A673 (cell line): ENCODE results near the gene CFAP161. TPM values are rescaled to one million over a fixed set of nuclear protein-coding genes. Genes with fewer than 3 reads are reported as not detected.

ENCODE experiments used
- BruUV-seq: library from RNA; stranded (reverse); fragments of 400-500 nt; replicated peaks from 2 replicates; lab custom pipeline; 2021; lab: Mats Ljungman, UMichigan
- CTCF ChIA-PET: fragments of 300-600 bp; sonication (Branson Sonifier 250); formaldehyde crosslinking; loops from one replicate; lab custom pipeline; 2022; ENCODE audit warnings: antibody characterized with exemption; lab: Charles Lee
- POLR2A ChIA-PET: fragments of 300-600 bp; sonication (Branson Sonifier 250); formaldehyde crosslinking; loops from one replicate; lab custom pipeline; 2022; ENCODE audit warnings: antibody characterized with exemption; ENCODE audit not compliant: low non-redundant PET; lab: Charles Lee
- DNase-seq: peaks from one replicate; pipeline ENCODE4 v3.0.0-alpha.2; 2015; ENCODE audit warnings: low spot score
- H3K27ac ChIP-seq: fragments of 200-600 bp; sonication (generic); 2 replicates; pipeline ENCODE4 v1.5.1; 2016; ENCODE audit warnings: mixed run types, low read depth, mild to moderate bottlenecking, mixed read lengths, antibody characterized with exemption, low read length; ENCODE audit not compliant: poor library complexity, severe bottlenecking
- H3K27me3 ChIP-seq: fragments of 200-600 bp; sonication (generic); replicated peaks from 2 replicates; pipeline ENCODE4 v1.6.1; 2017; ENCODE audit warnings: mixed run types, low read depth, mild to moderate bottlenecking, mixed read lengths, antibody characterized with exemption, low read length; ENCODE audit not compliant: insufficient read depth, poor library complexity
- H3K36me3 ChIP-seq: fragments of 200-600 bp; sonication (generic); 2 replicates; pipeline ENCODE4 v1.6.1; 2016; ENCODE audit warnings: mixed run types, mild to moderate bottlenecking, mixed read lengths, antibody characterized with exemption, low read length; ENCODE audit not compliant: insufficient read depth, poor library complexity, severe bottlenecking
- H3K4me1 ChIP-seq: fragments of 200-600 bp; sonication (generic); 2 replicates; pipeline ENCODE4 v1.6.1; 2017; ENCODE audit warnings: mixed run types, mild to moderate bottlenecking, mixed read lengths, antibody characterized with exemption, low read length; ENCODE audit not compliant: insufficient read depth, poor library complexity, severe bottlenecking
- H3K4me3 ChIP-seq: fragments of 200-600 bp; sonication (generic); 2 replicates; pipeline ENCODE4 v1.5.1; 2016; ENCODE audit warnings: low read depth, mixed run types, mild to moderate bottlenecking, mixed read lengths, low read length; ENCODE audit not compliant: poor library complexity, severe bottlenecking
- H3K9me3 ChIP-seq: fragments of 200-600 bp; sonication (generic); 2 replicates; pipeline ENCODE4 v1.6.1; 2016; ENCODE audit warnings: mixed run types, low read depth, mild to moderate bottlenecking, mixed read lengths, antibody characterized with exemption, low read length; ENCODE audit not compliant: poor library complexity, severe bottlenecking
- EZH2 ChIP-seq: fragments of 200-600 bp; sonication (generic); IDR thresholded peaks from 2 replicates; pipeline ENCODE4 v1.6.1; 2017; ENCODE audit warnings: borderline replicate concordance, low read depth, mild to moderate bottlenecking, mixed read lengths, antibody characterized with exemption, low read length; ENCODE audit not compliant: poor library complexity, severe bottlenecking
- intact Hi-C: fragments of 100-400 bp; cut with micrococcal nuclease; formaldehyde crosslinking; loops from one replicate; pipeline ENCODE4 v1.10.0; 2022; ENCODE audit not compliant: unreplicated experiment
- total RNA-seq: library from RNA; stranded (reverse); gene quantifications from 2 replicates; pipeline ENCODE4 v1.2.3, GENCODE V29; 2021
- TF ChIP-seq, protein P1 (sequence below): fragments of 300-800, 200-600 bp; sonication (generic); conservative IDR thresholded peaks from 2 replicates; pipeline ENCODE4 v1.5.1; 2017; ENCODE audit warnings: low read depth, mild to moderate bottlenecking, antibody characterized with exemption, low read length, moderate library complexity, mixed read lengths

Gene CFAP161
- total RNA-seq, 1 experiment from 2014 or later = 2.8 TPM

DNA sequence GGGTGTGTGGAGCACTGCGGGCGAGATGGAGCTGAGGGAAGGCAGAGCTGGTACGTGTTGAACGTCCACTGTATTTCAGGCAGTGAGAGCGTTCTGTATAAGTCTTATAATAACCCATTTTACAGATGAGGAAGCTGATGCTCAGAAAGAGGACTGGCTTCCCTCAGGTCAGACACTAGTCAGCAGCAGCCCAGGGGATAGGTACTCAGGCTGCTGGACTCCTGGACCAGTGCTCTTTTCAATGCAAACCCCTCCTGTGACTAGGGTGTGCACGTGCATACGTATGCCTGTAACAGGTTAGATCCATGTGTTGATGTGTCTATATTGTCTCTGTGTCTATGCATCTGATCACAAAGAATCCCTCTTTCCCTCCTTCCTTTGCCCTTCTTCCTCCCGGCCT is 54.3 kb downstream of the CFAP161 start:
- no peak for TF ChIP-seq EZH2
- TF ChIP-seq, protein P1, sequence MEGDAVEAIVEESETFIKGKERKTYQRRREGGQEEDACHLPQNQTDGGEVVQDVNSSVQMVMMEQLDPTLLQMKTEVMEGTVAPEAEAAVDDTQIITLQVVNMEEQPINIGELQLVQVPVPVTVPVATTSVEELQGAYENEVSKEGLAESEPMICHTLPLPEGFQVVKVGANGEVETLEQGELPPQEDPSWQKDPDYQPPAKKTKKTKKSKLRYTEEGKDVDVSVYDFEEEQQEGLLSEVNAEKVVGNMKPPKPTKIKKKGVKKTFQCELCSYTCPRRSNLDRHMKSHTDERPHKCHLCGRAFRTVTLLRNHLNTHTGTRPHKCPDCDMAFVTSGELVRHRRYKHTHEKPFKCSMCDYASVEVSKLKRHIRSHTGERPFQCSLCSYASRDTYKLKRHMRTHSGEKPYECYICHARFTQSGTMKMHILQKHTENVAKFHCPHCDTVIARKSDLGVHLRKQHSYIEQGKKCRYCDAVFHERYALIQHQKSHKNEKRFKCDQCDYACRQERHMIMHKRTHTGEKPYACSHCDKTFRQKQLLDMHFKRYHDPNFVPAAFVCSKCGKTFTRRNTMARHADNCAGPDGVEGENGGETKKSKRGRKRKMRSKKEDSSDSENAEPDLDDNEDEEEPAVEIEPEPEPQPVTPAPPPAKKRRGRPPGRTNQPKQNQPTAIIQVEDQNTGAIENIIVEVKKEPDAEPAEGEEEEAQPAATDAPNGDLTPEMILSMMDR = no peak
- ChIA-PET CTCF (interaction anchor here (0.7 kb wide), 1 partner anchor 24 kb away, joined by 4 read pairs; no protein-coding TSS in a partner anchor), POLR2A (no interaction called here)
- no peak overlapping the region for H3K27ac ChIP-seq
- H3K27me3 ChIP-seq = no peaks in the 10 kb centered on the region
- BruUV-seq = no TSS peak
- no peak overlapping the region for H3K4me3 ChIP-seq
- no peaks in the 10 kb centered on the region for H3K36me3 ChIP-seq
- no peaks in the 10 kb centered on the region for H3K9me3 ChIP-seq
- DNase-seq = no peak
- no peaks in the 10 kb centered on the region for H3K4me1 ChIP-seq
- intact Hi-C loops = no loop called here

DNA sequence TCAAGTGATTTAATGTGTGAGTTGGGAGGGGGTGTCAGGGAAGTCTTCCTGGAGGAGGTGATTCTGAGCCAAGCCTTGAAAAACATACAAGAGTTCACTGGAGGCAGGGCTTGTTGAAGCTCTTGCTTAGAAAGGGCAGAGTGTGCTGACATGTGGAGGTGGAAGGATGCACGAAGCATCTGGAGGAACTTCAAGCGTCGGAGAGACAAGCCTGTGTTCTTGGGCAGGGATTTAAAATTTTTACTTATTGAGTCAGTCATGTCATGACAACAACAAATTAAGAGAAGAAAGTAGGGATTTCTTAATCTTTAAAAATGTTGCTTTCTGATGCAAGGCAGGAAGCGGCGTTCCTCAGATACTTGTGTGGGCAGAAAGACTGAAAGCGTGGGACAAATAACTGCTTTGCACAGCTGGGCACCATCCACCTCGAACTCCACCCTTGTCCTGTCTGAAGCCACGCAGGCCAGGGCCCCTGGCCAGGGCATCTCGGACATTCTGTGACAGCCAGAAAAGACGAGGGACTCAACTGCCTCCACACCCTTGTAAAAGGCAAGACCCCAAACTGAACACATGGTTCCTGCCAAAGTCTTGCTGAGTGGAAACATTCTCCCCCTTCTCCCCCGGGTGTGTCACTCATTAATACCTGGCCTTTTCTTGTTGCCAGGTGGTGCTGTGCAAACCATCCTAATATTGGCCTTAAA is 55.7 kb downstream of the CFAP161 start:
- intact Hi-C loops = no loop called here
- BruUV-seq = no TSS peak
- TF ChIP-seq, protein P1 = no peak
- TF ChIP-seq EZH2 = no peak
- Histone ChIP-seq H3K9me3 (no peaks in the 10 kb centered on the region), H3K27me3 (no peaks in the 10 kb centered on the region), H3K4me3 (no peak overlapping the region), H3K27ac (no peak overlapping the region), H3K4me1 (no peaks in the 10 kb centered on the region), H3K36me3 (no peaks in the 10 kb centered on the region)
- peak; percentile 24 for DNase-seq
- CTCF ChIA-PET = no interaction called here
- POLR2A ChIA-PET = no interaction called here

DNA sequence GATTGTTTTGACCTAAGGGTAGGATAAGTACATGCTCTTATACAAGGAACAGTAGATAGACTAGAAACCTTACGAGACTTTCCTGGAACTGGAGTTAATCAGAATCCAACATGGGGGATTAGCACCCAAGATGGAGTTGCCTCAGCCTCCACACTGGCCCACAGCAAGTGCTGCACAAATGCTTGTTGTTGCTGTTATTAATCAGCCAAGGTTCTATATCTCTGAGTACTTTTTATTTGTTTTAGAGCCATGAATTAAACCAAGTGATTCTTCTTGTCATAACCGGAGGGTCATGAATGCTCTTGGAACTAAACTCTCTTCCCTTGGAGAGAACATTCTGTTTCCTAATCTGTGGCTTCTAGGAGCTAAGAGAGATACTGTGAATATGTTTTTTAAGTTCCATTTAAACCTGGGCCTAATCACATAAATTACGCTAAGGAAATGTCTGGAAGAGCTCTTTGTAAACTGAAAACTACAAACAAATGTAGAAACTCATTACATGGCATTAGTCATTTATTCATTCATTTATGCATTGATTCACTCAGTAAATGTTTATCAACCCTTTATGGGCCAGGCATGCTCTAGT is 56.9 kb downstream of the CFAP161 start:
- H3K36me3 ChIP-seq = no peaks in the 10 kb centered on the region
- no peaks in the 10 kb centered on the region for H3K27me3 ChIP-seq
- CTCF ChIA-PET = no interaction called here
- POLR2A ChIA-PET = no interaction called here
- intact Hi-C loops = no loop called here
- H3K4me1 ChIP-seq = no peaks in the 10 kb centered on the region
- DNase-seq = no peak
- no TSS peak for BruUV-seq
- no peak overlapping the region for H3K4me3 ChIP-seq
- no peak for TF ChIP-seq EZH2
- TF ChIP-seq, protein P1 = no peak
- H3K9me3 ChIP-seq = no peaks in the 10 kb centered on the region
- H3K27ac ChIP-seq = no peak overlapping the region
